NCI-H2196 (cell line): ENCODE data around the gene GPRC5B.

Experiments used
- DNase-seq: peaks from one replicate; lab custom pipeline; 2025; ENCODE audit not compliant: unreplicated experiment; lab: John Stamatoyannopoulos, UW

Gene GPRC5B

DNA sequence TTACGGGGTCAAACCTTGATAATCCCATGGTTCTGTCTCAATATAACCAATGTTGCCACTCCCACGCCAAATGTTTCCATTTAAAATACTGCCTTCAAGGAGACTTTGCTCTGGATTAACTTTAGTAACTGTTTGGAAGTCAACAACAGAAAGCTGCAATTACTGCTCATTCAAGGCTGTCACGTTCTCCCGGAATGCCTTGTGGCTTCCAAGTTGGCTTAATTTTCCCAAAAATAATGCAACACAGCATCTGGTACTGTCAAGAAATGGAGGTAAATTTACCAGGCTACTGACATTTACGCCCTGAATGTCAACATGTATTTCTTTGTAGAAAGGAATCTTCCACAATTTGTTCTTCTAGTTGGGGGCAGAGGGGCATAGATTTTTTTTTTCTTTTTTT, 38.2 kb downstream of the GPRC5B start:
- no peak for DNase-seq

DNA sequence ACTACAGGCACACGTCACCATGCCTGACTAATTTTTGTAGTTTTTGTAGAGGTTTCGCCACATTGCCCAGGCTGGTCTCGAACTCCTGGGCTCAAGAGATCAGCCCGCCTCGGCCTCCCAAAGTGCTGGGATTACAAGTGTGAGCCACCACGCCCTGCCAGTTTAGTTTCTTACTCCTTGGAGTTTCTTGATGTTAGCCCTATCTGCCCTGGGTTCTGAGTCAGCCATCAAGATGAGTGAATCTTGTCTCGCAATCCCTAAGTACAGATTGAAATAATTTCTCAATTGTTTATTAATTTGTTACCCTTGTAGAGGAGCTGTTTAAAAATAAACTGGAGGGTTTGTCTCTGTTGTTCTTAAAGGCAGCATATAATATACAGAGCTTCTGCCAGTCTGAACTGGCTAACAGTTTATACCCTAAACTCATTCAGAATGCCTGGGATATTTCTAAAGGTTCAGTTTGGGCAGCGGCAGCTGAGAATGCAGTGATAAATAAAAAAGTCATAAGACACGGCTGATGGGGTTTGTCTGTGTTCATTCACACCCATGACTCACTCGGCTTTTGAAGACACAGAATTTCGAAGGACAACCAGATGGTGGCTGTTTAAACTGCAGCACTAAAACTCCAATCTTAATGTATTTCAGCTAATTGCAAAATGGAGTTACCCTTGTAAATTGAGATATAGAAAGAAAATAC, 39.6 kb downstream of the GPRC5B start:
- no peak for DNase-seq

DNA sequence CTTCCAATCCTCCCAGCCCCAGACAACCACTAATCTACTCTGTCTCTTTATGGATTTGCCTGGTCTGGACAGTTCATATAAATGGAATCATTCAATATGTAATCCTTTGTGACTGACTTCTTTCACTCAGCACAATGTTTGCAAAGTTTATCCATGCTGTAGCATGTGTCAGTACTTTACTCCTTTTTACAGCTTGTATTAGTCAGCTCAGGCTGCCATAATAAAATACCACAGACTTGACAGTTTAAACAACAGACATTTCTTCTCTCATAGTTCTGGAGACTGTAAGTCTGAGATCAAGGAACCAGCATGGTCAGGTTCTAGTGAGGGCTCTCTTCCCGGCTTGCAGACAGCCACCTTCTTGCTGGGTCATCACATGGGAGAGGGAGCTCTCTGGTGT, 41.3 kb downstream of the GPRC5B start:
- DNase-seq: no peak

DNA sequence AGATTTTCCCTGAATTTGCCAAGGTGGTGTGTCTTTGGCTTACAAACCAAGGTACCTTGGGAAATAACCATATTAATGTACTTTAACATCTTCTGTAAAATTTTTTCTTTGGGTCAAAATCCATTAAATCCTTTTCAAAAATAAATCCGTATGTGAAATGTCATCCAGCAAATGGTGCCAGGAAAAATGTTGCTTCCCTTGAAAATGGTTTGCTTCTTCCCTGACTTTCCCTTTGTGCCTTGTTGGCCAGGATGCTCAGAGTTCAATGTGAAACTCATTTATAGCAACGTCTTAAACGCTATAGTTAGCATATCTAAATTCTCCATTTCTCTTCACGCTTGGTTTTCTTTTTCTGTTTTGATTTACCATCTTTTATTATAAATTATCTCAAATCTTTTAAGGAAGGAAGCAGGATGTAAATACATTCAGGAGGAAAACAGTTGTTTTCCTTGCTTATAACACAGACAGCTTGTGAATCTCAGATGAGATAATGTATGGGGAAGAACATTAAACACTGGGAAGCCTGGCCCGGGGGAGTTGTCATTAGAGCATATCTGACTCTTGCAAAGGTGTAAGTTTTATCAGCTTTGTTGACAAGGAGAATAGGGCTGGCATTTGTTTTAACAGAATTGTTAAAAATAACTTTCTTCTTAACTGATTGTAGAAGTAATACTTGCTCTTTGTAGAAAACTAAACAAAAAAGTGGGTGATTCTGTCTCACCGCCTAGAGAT, 42.1 kb downstream of the GPRC5B start:
- no peak for DNase-seq

DNA sequence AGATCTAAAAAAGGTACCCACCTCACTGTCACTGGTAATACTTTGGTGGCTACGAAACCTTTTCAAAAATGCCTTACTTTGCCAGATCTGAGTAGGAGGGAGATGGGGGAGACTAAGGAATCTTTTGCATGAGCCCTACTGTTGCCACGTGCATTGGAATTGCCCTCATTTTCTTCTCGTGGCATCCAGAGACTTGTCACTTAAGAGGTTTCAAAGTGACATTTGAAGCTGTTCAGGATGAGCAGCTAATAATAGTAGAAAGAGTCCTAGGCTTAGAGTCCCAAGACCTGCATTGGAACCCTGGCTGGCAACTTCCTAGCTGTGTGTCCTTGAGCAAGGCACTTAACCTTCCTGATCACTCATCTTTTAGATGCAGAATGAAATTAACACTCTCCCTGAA, 43.5 kb downstream of the GPRC5B start:
- DNase-seq: no peak

DNA sequence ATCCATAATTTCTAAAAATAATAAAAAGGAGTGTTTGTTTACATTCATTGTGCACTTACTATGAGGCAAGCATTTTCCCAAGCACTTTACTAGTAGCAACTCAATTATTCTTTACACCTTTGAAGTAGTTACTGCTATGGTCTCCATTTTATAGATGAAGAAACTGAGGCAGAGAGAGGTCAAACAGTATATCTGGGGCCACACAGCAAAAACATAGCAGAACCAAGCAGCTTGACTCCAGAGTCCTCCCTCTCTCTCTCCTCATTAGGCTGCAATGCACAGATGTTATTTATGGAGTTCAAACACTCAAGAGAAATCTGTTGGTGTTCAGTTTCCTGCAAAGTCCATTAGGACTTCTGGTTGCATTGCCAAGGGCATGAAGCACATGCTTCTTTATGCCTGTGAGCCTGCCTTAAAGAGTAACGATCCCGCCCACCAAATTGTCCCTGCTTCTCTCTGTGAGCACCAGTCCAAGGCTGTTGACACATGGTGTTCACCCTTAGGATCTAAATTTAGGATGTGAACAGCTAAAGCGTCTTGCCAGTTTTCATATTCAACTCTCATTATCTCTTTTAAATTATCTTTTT, 44.0 kb downstream of the GPRC5B start:
- DNase-seq: peak; percentile 60

DNA sequence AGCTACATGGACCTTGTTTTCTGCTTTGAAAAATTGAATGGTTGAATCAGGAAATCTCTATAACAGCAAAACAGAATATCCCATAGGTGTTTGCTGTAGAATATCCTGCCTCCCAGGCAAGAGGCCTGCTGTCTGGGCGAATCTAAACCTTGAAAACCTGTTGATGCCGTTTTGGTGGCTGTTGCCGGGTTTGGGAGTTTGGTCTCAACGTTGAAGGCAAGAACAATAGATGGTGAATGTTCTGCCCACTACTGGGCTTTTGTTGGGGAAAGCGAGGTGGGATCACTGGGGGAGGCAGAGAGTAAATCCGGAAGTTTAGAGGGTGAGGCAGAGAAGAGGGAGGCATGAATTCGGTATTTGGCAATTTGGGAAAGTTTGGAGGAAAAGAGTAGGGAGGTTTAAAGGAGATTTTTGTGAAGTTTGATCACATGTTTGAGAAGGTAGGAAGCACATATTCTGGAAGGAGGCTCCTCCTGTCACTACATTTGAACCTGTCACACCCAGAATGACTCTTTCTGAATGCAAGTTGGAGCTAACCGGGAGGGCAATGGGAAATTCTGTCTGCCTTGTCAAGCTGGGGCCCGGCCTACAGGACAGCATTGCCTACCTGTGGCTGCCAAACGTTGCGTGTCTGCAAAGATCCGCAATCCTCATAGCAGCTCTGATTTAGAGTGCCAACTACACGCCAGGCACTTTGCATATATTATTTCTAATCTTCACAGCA, 46.5 kb downstream of the GPRC5B start:
- DNase-seq: no peak

DNA sequence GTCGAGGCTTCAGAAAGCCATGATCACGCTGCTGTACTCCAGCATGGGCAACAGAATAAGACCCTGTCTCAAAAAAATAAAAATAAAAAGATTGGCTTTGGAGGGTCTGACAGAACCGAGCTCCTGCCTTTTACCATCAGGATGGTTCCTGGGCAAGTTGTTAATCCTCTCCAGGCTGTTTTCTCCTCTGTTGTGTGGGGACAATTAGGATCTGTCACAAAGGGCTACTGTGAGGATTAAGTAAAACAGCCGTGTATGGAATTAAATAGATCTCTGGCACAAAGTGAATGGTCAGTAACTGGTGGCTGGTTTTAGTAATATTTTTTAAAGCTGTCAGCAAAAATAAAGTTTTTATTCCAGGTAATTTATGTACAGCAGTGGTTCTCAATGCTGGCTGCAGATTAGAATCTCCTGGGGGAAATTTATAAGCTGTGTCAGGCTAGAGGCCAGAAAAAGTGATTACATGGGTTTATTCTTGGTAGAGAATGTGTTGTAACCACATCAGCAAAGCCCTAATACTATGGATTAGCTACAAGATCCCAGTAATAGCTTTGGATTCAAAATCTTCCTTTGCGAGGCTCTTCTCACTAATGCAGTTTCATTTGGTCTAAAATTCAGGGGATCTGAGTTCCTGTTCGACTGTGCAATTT, 47.2 kb downstream of the GPRC5B start:
- no peak for DNase-seq

DNA sequence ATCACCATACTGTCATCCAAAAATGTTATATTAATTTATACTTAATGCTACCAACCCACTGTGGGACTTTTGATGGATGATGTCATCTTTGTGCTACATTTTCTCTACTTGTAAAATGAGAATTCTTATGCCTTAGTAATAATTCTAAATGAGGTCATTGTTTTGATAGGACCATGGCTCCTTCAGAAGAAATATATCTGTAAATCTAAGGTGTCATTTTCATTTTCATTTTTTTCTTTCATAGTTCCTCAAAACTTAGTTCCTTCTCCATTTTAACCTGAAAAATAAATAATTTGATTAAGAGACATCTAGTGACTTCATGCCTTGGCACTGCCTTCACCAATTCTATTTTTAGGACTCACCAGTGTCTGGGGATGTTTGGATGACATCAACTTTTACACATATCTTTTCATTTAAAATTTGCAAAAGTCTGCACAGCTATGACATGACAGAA, 48.7 kb downstream of the GPRC5B start:
- no peak for DNase-seq

DNA sequence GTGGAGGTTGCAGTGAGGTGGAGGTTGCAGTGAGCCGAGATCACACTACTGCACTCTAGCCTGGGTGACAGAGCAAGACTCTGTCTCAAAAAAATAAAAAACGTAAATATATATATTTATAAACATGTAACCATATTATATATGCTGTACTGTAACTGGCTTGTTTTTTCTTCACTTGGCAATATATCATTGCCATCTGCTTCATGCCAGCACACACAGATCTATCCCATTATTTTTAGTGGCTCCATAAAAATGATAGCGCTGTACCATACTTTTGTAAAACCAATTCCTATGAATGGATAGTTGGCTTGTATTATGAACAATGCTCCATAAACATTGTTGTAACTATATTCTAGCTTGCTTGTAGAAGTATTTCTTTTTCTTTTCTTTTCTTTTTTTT, 49.5 kb downstream of the GPRC5B start:
- DNase-seq: no peak

DNA sequence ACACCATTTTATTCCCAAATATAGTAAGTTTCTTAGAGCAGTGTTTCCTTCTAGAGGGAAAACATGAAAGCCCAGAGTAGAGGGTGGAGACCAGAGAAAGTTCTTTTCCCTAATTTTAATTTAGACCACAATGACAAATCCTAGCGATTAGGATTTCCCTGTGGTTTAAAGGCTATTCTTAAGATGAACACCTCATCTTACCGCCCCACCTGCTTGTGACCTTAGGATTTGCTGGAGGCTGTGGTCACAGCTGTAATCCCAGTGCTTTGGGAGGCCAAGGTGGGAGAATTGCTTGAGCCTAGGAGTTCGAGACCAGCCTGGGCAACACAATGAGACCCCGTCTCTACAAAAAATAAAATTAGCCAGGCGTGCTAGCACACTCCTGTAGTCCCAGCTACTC, 51.1 kb downstream of the GPRC5B start:
- DNase-seq: no peak

DNA sequence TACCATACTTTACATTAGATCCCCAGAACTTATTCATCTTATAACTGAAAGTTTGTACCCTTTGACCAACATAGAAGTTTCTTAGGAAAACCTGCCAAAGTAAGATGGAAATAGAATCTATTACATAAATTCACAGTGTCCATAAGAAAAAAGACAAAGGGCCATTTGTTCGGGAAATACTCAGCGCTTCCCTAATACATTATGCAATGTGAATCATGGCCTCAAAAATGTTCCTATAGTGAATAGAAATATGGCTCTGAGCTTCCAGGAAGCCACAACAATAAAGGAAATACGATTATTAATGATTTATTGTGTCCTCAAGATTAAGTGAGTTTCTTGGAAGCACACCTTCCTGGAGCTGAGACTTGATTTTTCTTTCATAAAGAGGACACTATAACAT, 51.5 kb downstream of the GPRC5B start:
- no peak for DNase-seq

DNA sequence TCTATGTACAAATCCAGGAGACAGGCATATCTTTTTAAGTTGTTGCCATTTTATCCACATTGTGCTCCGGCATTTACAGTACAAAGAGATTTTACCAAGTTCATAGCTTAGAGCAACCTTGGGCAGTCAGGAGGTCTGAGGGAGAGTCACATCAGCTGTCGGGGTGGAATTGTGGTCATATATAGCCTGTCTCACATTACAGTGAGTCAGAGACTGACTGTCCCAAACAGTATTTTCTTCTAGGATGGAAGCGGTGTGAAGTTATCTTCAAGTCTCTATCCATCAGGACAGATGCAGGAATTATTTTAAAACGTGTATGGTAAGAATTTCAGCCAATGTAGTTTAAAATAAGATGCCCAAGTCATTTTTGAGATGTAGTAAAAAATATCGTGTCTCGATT, 53.0 kb downstream of the GPRC5B start:
- DNase-seq: no peak

DNA sequence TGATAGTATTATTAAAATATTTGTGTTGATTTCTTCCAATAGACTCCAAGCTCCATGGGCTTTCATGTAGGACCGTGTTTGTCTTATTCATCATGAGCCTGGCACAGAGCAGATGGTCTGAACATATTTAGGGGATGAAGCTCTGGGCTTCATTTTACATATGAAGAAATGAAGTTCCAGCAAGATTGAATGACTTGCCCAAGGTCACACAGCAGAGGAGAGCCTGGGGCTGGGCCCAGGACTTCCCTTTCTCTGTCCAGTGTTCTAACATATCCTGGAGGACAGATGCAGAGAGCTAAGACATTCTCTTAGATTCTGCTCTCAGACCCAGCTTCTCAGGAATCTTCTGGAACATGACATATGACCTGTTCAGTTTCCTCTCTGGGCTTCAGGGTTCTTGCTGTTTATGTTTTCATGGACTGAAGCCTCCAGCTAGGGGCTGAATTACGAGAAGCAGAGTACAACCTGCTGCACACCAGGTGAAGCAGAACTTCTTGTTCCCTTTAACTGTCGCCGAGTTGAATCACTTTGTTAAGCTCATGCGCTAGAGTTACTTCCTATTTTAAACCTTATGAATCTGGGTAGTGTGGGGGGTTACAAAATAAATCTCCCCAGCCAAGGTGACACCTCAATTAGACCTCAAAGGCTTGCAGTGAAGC, 53.6 kb downstream of the GPRC5B start:
- DNase-seq: no peak

DNA sequence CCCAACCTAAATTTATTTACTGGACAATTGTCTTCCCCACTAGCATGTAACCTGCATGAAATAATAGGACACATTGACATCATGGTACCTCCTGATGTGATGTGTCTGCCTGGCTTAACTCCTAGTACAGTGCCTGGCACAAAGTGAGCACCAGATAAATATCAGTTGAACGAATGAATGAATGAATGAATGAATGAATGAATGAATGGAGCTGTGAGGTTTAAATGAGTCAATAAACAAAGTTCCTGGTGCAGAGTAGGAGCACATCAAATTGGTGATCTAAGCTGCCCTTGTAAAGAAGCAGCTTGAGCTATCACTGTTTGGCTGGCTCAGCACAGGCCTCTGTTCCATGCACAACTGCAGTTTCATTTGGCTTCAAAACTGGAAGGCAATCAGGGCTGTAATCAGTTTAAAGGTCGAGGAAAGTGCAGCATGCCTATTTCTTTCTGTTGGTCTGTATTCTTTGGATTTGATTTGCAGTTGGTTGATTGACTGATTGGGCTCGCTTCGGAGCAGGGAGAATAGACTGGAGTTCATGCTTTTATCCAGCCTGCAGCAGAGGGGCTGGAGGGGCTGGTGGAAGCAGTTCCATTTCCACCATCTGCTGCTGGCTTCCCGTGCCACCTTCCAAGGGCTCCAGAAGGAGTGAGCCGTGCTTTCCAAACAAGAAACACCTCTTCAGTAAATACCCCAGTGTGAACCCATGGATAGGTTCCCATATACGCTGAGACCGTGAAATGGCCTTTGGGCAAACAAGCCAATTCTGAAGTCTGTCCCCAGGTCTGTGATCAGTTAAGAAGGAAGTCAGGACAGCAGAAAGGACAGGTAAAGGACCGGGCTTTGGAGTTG, 54.6 kb downstream of the GPRC5B start:
- no peak for DNase-seq

DNA sequence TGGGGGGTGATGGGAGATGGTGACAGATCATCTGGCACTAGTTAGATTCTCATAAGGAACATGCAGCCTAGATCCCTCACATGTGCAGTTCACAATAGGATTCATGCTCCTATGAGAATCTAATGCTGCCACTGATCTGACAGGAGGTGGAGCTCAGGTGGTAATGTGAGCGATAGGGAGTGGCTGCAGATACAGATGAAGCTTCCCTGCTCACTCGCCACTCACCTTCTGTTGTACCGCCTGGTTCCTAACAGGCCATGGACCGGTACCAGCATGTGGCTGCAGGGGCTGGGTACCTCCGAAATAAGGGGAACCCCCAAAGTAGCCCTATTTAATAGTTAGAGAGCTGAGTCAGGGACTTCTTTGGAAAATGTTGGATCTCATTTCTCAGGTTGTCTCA, 60.4 kb downstream of the GPRC5B start:
- DNase-seq: no peak

DNA sequence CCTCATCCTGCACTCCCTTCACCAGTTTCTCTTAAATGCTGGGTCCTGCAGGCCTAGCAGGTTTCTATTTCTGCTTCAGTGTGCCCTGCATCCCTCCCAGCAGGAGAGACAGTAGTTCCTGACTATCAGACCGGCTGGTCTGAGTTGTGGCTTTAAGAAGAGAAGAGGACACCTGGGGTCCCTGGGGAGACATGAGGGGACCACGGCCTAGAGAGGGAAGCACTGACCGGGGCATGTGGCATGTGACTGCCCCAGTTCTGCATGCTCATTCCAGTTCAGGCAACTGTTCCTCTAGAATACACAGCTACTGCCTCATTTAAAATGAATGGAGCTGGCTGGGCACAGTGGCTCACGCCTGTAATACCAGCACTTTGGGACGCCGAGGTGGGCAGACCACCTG, 61.3 kb downstream of the GPRC5B start:
- no peak for DNase-seq

DNA sequence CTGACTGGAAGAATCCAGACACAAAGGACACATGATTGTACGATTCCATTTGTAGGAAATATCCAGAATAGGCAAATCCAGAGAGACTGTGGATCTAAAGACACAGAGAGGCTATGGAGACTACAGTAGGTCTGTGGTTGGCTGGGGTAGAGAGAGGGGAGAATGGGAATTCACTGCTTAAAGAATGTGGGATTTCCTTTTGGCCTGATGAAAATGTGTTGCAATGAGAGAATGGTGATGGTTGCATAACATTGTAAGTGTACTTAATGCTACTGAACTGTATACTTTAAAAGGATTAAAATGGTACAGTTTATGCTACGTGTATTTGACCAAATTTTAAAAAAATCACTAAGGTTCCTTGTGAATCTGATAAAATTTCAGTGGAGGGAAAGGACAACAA, 62.1 kb downstream of the GPRC5B start:
- DNase-seq: no peak

DNA sequence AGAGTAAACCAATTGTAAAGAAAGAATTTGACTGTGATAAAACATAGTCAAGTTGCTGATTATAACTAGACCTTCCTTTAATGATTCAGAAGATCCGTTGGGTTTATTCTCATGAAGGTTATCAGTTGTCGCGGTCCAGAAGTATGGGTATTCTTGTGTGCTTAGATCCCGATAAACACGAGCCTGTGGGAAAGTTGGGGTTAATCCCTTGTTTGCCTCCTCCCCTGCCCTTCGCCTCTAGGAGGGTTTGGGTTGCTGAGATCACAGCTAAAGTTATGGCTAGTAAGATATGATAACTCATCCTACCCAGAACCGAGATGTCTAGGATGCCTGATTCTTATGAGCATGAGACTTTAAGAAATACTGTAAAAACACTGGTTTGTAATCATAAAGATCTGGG, 66.8 kb downstream of the GPRC5B start:
- DNase-seq: no peak

DNA sequence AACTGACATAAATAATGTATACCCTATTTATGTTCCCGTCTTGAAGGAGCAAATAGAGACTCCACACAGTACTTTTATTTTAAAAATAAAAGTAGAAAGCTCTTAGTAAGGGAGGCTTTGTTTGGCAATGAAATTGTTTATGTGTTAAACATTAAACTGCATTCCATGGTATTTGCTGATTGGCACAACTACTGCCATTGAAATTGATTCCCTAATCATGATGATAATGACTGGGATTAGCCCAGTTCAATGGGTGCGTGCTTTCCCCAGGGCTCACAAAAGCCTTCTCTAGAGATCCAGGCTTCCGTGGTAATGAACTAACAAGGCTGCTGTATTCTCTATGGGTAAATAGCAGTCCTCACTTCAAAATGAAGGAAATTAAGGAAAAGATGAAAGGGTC, 67.5 kb downstream of the GPRC5B start:
- DNase-seq: no peak
